ENCODE results near the gene OR2M7.

OR2M7 gene

DNA sequence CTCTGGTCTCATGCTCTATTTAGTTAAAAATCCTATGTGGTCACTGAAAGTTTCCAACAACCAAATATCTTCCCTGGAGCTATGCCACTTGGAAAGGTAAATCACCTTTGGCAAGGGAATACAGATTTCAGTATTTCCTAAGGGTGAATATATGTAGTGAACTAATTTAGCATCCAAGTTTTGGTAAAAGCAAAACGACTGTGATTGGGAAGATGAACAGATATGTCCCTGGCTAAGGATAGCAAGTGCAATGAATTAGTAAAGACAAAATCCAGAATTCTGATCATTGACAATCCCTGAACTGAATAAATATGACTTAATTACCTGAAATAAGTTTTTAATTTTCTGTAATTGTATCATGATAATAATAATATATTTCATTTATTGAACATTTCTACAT, 46.5 kb downstream of the OR2M7 start, which contains the start of gene OR2T33:
OR2T33 (minus strand) TSS at position 101 of the 400 bp plus-strand sequence. CDS start 4,162 bp downstream, outside the sequence.
- no peak for TF ChIP-seq CTCF (IDR thresholded peaks at IDR 0.05; ENCODE audit: low read depth, low read length)
- in situ Hi-C loops (cut with HindIII; ENCODE audit: low sequenced_read_pairs) = no loop called here
- no peak within 1 kb of the TSS for H3K4me3 ChIP-seq (ENCODE audit: low read depth, low read length)
- DNase-seq (ENCODE audit: low read depth, low spot score) = no peak

Measured in astrocyte of the spinal cord (primary cell).